OCI-LY3 (cell line): ENCODE measurements around the gene CEBPB.
"Not testable (repeated sequence)": the region's sequence is repeated elsewhere in the genome, so short reads cannot be mapped to it uniquely, and the experiment has no call there.

Experiments used
- H2AFZ ChIP-seq: fragments of 200-600, 300-600 bp; shearing (Covaris generic); 2 replicates; pipeline ENCODE4 v1.6.0; 2014; ENCODE audit warnings: antibody characterized with exemption, low read depth, low read length
- H3K27ac ChIP-seq: fragments of 200-600, 300-600 bp; sonication (generic); 2 replicates; pipeline ENCODE4 v1.5.1; 2014; ENCODE audit warnings: mild to moderate bottlenecking, low read length, moderate library complexity, mixed read lengths
- H3K27me3 ChIP-seq: fragments of 200-600, 300-600 bp; sonication (generic); 2 replicates; pipeline ENCODE4 v1.6.1; 2014; ENCODE audit warnings: low read depth, low read length, mixed read lengths
- H3K36me3 ChIP-seq: fragments of 200-600, 300-600 bp; sonication (generic); replicated peaks from 2 replicates; pipeline ENCODE3; 2014; ENCODE audit warnings: low read depth, low read length, mixed read lengths
- H3K4me1 ChIP-seq: fragments of 300-600, 200-600 bp; sonication (generic); 2 replicates; pipeline ENCODE4 v1.6.1; 2014; ENCODE audit warnings: low read length, mixed read lengths
- H3K4me2 ChIP-seq: fragments of 200-600, 300-600 bp; sonication (generic); 2 replicates; pipeline ENCODE4 v1.6.1; 2014; ENCODE audit warnings: low read length, mixed read lengths
- H3K4me3 ChIP-seq: fragments of 300-600, 200-600 bp; sonication (generic); 2 replicates; pipeline ENCODE4 v1.5.1; 2014; ENCODE audit warnings: antibody characterized with exemption, mild to moderate bottlenecking, low read length, moderate library complexity
- H3K79me2 ChIP-seq: fragments of 300-600, 200-600 bp; shearing (Covaris generic); 2 replicates; pipeline ENCODE4 v1.6.1; 2014; ENCODE audit warnings: mild to moderate bottlenecking, low read length, mixed read lengths
- H3K9ac ChIP-seq: fragments of 300-600, 200-600 bp; shearing (Covaris generic); 2 replicates; pipeline ENCODE4 v1.6.0; 2014; ENCODE audit warnings: mild to moderate bottlenecking, low read length, moderate library complexity
- H3K9me3 ChIP-seq: fragments of 200-600, 300-600 bp; shearing (Covaris generic); 2 replicates; pipeline ENCODE4 v1.6.1; 2014; ENCODE audit warnings: low read length, mixed read lengths; ENCODE audit not compliant: insufficient read depth
- H4K20me1 ChIP-seq: fragments of 200-600, 300-600 bp; sonication (generic); 2 replicates; pipeline ENCODE4 v1.6.1; 2016; ENCODE audit warnings: low read length, mixed read lengths; ENCODE audit not compliant: insufficient read depth
- EZH2phosphoT487 ChIP-seq: fragments of 200-600 bp; shearing (Covaris generic); IDR thresholded peaks from 2 replicates; pipeline ENCODE4 v1.6.1; 2018; ENCODE audit warnings: antibody characterized with exemption, mixed run types, low read depth
- TF ChIP-seq, protein P1 (sequence below): fragments of 200-600, 300-600 bp; sonication (generic); IDR thresholded peaks from 2 replicates; pipeline ENCODE4 v1.5.1; 2014; ENCODE audit warnings: antibody characterized with exemption, low read length, low read depth

CEBPB gene

DNA sequence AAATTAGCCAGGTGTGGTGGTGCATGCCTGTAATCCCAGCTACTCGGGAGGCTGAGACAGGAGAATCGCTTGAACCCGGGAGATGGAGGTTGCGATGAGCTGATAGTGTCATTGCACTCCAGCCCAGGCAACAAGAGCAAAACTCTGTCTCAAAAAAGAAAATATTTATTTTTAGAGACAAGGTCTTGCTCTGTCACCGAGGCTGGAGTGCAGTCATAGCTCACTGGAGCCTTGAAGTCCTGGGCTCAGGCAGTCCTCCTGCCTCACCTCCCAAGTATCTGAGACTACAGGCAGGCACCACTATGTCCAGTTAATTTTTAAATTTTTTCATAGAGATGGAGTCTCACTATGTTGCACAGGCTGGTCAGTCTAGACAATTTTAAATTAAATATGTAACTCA lies 16.2 kb upstream of the CEBPB start:
- TF ChIP-seq EZH2phosphoT487, result no peak
- TF ChIP-seq, protein P1, sequence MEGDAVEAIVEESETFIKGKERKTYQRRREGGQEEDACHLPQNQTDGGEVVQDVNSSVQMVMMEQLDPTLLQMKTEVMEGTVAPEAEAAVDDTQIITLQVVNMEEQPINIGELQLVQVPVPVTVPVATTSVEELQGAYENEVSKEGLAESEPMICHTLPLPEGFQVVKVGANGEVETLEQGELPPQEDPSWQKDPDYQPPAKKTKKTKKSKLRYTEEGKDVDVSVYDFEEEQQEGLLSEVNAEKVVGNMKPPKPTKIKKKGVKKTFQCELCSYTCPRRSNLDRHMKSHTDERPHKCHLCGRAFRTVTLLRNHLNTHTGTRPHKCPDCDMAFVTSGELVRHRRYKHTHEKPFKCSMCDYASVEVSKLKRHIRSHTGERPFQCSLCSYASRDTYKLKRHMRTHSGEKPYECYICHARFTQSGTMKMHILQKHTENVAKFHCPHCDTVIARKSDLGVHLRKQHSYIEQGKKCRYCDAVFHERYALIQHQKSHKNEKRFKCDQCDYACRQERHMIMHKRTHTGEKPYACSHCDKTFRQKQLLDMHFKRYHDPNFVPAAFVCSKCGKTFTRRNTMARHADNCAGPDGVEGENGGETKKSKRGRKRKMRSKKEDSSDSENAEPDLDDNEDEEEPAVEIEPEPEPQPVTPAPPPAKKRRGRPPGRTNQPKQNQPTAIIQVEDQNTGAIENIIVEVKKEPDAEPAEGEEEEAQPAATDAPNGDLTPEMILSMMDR, result no peak
- no peaks in the 10 kb centered on the region for H3K79me2 ChIP-seq
- H3K27me3 ChIP-seq, result no peaks in the 10 kb centered on the region
- H3K9ac ChIP-seq, result no peak overlapping the region
- H3K9me3 ChIP-seq, result no peaks in the 10 kb centered on the region
- no peak overlapping the region for H3K4me3 ChIP-seq
- no peak overlapping the region for H2AFZ ChIP-seq
- no peak overlapping the region for H3K4me2 ChIP-seq
- H3K27ac ChIP-seq, result no peak overlapping the region
- H4K20me1 ChIP-seq, result no peaks in the 10 kb centered on the region
- no peaks in the 10 kb centered on the region for H3K4me1 ChIP-seq
- H3K36me3 ChIP-seq, result no peaks in the 10 kb centered on the region

DNA sequence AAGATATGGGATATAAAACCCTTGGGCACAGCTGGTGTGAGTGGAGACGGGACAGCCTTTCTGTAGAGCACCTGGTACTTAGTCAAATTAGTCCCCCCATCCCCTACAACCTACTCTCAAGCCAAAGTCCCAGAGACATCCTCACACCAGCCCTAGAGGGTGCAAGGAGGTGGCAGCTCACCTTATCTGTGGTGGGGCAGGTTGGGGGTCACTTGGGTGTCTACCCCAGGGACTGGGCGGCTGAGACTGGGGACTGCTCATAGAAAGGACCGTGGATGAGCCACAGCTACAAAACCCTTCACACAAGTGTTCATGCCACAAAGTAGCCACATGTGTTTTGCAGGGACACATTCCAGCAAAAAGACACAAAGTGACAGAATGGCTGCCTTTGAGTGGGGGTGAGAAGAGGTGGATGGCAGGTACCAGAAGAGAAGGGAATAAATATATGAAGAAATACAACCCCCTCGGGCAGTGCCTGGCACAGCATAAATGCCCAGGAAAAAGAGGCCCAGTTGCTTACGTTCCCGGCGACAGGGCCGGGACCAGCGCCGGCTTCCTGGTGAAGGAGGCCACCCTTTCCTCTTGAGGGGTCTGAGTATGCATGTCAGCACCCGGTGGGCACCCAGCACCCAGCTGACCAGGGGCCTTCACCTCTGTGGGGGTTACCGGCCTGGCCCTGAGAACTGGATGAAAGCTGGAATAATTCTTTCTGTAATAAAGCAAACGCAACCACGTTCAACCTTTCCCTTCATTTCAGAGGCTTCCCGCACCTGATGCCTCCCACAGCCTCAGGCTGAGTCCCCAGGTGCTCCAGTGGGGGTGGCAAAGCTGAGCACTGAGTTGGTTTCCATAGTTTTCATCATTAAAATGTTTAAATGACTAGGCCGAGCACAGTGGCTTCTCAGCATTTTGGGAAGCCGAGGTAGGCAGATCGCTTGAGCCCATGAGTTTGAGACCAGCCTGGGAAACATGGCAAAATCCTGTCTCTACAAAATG lies 14.4 kb upstream of the CEBPB start:
- H3K79me2 ChIP-seq, result no peaks in the 10 kb centered on the region
- H3K4me1 ChIP-seq, result no peaks in the 10 kb centered on the region
- H3K9me3 ChIP-seq, result no peaks in the 10 kb centered on the region
- no peaks in the 10 kb centered on the region for H4K20me1 ChIP-seq
- H3K36me3 ChIP-seq, result no peaks in the 10 kb centered on the region
- H2AFZ ChIP-seq, result no peak overlapping the region
- H3K9ac ChIP-seq, result no peak overlapping the region
- H3K4me2 ChIP-seq, result no peak overlapping the region
- no peak overlapping the region for H3K27ac ChIP-seq
- H3K4me3 ChIP-seq, result no peak overlapping the region
- H3K27me3 ChIP-seq, result no peaks in the 10 kb centered on the region
- no peak for TF ChIP-seq EZH2phosphoT487

DNA sequence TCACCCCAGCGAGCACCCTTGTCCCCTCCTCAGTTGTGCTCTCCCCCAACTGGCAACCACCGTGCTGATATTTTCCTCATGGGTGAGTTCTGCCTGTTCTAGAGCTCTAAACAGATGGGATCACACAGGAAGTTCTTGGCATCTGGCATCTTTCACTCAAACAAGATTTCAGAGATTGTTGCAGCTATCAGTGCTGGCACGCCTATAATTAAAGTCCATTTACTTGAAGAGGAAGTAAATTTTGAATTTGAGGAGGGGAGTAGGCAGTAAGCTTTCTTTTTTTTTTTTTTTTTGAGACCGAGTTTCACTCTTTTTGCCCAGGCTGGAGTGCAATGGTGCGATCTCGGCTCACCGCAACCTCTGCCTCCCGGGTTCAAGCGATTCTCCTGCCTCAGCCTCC lies 12.0 kb upstream of the CEBPB start:
- H3K4me2 ChIP-seq, H3K36me3 ChIP-seq, H3K9ac ChIP-seq, H3K9me3 ChIP-seq, H3K27me3 ChIP-seq, H2AFZ ChIP-seq, H3K4me3 ChIP-seq, H3K79me2 ChIP-seq, H3K4me1 ChIP-seq, H4K20me1 ChIP-seq, H3K27ac ChIP-seq: not testable (repeated sequence)

DNA sequence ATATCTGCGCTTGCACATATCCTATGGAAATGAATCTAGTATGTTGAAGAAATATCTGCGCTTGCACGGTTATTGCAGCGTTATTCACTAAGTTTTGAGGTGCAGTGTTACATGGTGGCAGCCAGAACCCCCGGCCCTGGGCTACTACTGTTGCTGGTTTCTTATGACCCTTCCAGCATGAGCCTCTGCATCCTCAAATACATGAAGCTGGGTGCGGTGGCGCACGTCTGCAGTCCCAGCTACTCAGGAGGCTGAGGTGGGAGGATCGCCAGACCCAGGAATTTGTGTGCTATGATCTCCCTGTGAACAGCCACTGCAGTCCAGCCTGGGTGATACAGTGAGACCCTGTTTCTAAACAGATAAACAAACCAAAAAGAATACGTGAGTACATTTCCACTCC lies 9.3 kb upstream of the CEBPB start:
- no peaks in the 10 kb centered on the region for H3K36me3 ChIP-seq
- H4K20me1 ChIP-seq, result no peaks in the 10 kb centered on the region
- H3K27me3 ChIP-seq, result peaks cover 18% of the 10 kb centered on the region
- H3K27ac ChIP-seq, result no peak overlapping the region
- H3K9ac ChIP-seq, result no peak overlapping the region
- no peak overlapping the region for H2AFZ ChIP-seq
- TF ChIP-seq EZH2phosphoT487, result no peak
- TF ChIP-seq, protein P1, result no peak
- H3K79me2 ChIP-seq, result no peaks in the 10 kb centered on the region
- H3K4me2 ChIP-seq, result no peak overlapping the region
- H3K4me1 ChIP-seq, result peaks cover 4% of the 10 kb centered on the region
- H3K4me3 ChIP-seq, result no peak overlapping the region
- no peaks in the 10 kb centered on the region for H3K9me3 ChIP-seq

DNA sequence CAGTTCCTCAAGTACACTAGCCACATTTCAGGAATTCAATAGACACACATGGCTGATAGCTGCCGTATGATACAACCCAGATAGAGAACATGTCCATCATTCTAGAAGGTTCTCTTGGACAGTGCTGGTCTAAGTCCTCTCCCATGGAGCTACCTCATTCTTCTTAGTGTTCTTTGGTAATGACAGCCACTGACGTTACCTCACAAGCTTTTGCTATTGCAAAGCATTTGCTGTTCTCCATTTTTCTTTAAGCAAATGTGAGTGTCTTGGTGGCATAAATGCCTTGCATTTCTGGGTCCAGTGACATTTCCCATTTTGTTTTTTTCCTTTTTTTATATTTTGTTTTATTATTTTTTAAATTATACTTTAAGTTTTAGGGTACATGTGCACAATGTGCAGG lies 8.3 kb upstream of the CEBPB start:
- Histone ChIP-seq H3K36me3 (no peaks in the 10 kb centered on the region), H2AFZ (no peak overlapping the region), H3K4me3 (no peak overlapping the region), H3K4me2 (no peak overlapping the region), H4K20me1 (no peaks in the 10 kb centered on the region), H3K27ac (no peak overlapping the region), H3K4me1 (peaks cover 12% of the 10 kb centered on the region), H3K27me3 (peaks cover 18% of the 10 kb centered on the region), H3K9ac (no peak overlapping the region), H3K79me2 (no peaks in the 10 kb centered on the region), H3K9me3 (no peaks in the 10 kb centered on the region)
- TF ChIP-seq EZH2phosphoT487, result no peak
- TF ChIP-seq, protein P1, result no peak
